ENCODE measurements around the gene TNFRSF21. TPM values are rescaled to one million over a fixed set of nuclear protein-coding genes. Genes with fewer than 3 reads are reported as not detected.

Gene TNFRSF21
- 34.2 and 35.6 TPM in 2 replicates for total RNA-seq

GRCh38 chr6:47309291-47310130, at the start of gene TNFRSF21:
TNFRSF21 (minus strand) TSS chr6:47309905; CDS start chr6:47309511, 394 bp downstream.

Other genes starting within 250 kb of the TNFRSF21 start
- 21.8 and 26.2 TPM in 2 replicates for gene CD2AP, start 167.9 kb upstream of the TNFRSF21 start, total RNA-seq